Stimulated activated CD8-positive, alpha-beta memory T cell treated with anti-CD3 and anti-CD28 coated beads, Interleukin-4, amount 100 ng/mL, for 24 hours (primary cell): ENCODE data around the gene MINK1.
"Not testable (repeated sequence)": the region's sequence is repeated elsewhere in the genome, so short reads cannot be mapped to it uniquely, and the experiment has no call there.

Experiments
- DNase-seq: peaks from one replicate; pipeline ENCODE4 v3.0.0-alpha.2; 2020; ENCODE audit warnings: low read depth

Gene MINK1

DNA sequence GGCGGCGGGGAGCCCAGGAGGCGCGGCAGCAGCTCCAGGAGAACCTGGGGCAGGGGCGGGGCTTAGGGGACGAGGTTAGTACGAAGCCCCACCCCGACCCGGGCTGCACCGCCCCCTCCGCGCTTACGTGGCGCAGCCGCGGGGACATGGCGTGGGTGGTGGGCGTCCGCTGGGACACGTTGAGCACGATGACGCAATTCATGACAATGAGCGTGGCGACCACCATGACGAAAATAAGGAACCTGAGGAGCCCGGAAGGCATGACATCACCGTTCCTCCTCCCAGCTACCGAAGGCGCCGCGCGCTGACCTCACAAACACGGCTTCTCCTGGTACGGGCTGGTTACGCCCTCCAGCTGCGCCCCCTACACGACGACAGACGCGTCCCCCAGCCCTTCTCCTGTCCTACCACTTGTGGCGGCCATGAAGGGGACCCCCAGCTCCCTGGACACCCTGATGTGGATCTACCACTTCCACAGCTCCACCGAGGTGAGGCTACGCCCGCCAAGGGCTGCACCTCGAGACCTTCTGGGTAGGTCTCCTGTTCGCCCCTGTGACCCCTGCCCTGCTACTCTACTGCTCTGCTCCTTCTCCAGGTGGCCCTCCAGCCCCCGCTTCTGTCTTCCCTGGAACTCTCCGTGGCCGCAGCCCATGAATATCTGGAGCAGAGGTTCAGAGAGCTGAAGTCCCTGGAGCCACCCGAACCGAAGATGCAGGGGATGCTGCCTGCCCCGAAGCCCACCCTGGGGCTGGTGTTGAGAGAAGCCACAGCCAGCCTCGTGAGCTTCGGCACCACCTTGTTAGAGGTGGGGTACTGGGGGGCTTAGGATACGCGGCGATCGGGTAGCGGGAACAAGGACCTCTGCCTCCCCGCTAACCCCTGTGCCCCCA lies 66.4 kb downstream of the MINK1 start, which contains the start of gene C17orf107:
Gene C17orf107 (plus strand): TSS at position 196 of the 890 bp plus-strand sequence. CDS start 227 bp downstream, at position 423.
- DNase-seq = peak; percentile 93

- no peak for DNase-seq
Measured at GRCh38 chr17:4900231-4901107, 67.3 kb downstream of the MINK1 start.

DNA sequence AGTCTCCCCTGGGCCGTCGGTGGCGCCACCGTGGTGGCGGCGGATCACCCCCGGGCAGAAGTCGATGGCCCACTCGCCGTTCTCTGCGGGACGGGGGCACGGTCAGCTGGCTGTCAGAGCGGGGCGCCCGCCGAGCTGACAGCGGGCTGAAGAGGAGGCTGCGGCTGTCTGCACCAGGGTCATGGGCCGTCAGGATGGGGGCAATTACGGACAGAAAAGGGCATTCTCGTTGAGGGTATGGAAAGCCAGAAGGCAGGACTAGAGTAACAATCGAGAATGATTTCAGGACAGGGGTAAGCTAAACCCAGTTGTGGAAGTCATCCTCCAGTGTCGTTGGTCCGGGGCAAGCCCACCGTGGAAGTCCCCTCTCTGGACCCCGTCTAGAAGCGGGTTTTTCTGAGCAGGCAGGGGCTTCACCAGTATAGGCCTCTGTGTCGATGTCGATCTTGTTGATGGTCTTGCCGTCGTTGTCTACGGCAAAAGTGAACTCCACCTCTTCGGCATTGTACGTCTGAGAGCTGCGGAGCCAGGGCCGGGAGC lies 68.0 kb downstream of the MINK1 start:
- no peak for DNase-seq

DNA sequence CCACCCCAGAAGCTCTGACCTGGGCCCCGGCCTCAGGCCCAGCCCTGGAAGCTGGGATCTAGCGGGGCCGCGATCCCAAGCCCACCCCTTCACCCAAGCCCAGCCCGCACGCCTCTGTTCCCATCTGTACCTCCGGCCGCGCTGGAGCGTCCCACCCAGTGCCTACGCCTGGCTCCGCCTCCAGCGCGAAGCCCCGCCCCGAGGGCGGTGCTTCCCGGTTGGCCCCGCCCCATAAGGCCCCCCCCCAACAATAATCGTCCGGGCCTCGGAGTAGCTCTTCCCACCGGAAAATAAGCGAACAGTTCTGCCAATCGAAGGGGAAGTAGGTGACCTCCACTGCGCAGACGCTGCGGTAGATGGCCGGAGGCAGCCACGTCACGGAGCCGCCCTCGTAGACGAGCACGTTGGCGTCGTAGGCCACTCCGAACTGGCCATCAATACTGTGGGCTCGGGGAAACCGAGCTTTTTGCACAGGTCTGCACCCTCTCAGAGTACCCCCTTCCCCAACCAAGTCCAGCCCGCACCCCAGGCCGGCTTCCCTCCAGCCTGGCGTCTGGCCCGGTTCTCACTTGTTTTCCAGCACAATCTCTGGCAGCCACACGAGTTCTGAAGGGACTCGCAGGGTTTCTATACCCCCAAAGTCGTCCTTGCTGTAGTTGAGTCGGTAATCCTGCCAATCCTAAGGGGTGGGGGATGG lies 68.7 kb downstream of the MINK1 start:
- DNase-seq = no peak

GRCh38 chr17:4902540-4902939 lies 69.4 kb downstream of the MINK1 start:
- DNase-seq = no peak

DNA sequence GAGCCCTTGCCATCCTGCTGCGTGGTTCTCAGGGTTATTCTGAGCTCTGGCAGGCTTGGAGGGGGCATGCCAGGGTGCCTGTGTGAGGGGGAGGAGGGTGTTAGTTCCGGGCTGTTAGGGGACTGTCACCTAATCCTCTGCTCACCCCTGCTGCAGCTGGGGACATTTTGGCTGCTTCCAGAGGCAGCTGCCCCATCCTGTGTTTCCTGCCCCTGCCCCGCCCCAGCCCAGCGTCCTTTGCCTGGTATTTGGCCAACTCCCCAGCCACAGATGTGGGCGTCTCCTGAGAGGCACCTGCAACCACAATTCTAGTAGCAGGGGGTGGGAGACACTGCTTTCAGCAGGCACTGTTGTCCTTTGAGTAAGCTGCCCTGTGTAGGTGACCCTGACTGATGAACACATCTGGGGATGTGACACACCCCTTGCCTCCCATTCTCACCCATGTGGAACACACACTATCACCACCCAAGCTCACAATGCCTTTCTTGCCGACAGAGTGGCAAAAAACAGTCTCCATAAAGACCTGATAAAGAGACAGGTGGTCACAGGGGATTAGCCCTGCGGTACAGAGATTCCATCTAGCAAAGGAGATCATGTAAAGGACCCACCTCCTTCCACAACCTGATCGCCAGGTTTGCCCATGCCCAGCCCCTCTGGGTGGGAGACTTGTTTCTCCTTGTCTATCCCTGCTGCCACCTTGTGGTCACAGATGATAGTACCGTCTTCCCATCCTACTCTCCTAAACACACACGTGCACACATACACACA lies 70.1 kb downstream of the MINK1 start, which contains the start of gene CHRNE:
Gene CHRNE (minus strand): TSS at position 48 of the 768 bp plus-strand sequence. CDS start 35 bp downstream, at position 13.
- peak; percentile 52 for DNase-seq

GRCh38 chr17:4906642-4907041 lies 73.5 kb downstream of the MINK1 start:
- DNase-seq = not testable (repeated sequence)

DNA sequence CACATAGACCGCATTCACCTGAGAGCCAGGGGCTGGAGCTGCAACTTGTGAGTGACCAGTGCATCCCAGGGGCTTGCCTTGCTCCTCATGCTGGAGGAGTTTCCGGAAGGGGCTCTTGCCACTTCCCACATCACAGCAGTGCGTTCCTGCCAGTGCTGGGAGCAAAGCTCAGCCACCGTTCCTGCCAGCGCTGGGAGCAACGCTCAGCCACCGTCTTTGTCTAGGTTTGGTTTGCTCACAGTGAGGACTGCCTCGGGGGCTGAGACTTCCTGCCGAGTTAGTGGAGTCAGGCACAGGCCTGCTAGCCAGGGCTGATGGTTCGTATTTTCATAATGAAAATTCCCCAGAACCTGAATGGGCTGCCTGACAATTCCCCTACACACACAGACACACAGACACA lies 75.2 kb downstream of the MINK1 start:
- DNase-seq = no peak

GRCh38 chr17:4908711-4909496 lies 75.8 kb downstream of the MINK1 start:
- no peak for DNase-seq

DNA sequence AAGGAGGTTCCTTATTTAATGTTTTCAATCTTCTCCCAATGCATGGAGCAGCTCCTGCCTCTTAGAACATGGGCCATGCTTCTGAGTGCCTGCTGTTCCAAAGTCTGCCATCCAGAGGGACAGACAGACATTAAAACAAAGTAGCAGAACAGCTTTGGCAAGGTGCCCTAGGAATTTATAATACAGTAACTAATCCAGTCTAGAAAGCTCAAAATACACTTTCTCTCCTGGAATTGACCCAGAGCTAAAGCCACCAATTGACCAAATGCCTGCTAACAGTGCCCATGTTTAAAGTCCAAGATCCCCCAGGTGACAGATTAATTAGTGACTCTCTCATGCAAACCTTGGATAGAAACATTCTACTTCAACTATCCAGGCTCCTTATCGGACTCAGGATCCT lies 80.9 kb downstream of the MINK1 start:
- DNase-seq = no peak

DNA sequence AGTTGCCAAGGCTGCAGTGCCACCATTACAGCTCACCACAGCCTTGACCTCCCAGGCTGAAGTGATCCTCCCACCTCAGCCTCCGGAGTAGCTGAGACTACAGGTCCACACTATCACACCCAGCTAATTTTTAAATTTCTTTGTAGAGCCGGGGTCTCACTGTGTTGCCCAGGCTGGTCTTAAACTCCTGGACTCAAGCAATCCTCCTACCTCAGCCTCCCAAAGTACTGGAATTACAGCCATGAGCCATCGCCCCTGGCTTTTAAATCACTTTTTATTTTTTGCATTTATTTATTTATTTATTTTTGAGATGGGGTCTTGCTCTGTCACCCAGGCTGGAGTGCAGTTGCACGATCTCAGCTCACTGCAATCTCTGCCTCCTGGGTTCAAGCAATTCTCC lies 81.4 kb downstream of the MINK1 start:
- not testable (repeated sequence) for DNase-seq

DNA sequence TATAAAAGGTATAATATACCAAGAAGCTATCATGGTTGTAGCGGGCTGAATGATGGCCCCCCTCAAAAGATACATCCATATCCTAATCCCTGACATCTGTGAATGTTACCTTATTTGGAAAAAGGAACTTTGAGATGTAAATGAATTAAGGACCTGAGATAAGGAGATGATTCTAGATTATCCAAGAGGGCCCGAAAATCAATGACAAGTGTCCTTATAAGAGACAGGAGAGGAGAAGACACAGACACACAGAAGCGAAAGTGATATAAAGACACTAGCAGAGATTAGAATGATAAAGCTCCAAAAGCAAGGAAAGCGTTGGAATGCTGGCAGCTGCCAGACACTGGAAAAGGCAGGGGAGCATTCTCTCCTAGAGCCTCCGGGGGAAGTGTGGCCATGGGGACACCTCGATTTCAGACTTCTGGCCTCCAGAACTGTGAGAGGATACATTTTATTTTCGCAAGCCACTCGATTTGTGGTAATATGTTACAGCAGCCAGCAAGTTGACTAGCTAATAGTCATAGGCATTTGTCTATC lies 86.4 kb downstream of the MINK1 start:
- DNase-seq = no peak

GRCh38 chr17:4920351-4921048 lies 87.4 kb downstream of the MINK1 start:
- no peak for DNase-seq

GRCh38 chr17:4921320-4921719 lies 88.2 kb downstream of the MINK1 start:
- DNase-seq = no peak

DNA sequence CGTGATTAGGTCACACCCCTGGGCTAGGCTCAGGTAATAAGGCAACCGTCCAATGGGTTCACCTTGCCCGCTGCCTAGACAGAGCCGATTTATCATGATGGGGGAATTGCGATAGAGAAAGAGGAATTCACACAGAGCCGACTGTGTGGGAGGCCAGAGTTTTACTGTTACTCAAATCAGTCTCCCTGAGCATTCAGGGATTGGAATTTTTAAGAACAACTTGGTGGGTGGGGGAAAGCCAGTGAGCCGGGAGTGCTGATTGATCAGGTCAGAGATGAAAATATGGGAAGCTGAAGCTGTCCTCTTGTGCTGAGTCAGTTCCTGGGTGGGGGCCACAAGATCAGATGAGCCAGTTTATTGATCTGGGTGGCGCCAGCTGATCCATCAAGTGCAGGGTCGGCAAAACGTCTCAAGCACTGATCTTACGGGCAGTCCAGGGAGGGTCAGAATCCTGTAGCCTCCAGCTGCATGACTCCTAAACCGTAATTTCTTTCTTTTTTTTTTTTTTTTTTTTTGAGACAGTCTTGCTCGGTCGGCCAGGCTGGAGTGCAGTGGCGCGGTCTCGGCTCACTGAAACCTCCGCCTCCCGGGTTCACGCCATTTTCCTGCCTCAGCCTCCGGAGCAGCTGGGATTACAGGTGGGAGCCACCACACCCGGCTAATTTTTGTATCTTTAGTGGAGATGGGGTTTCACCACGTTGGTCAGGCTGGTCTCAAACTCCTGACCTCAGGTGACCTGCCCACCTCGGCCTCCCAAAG lies 93.6 kb downstream of the MINK1 start:
- DNase-seq = not testable (repeated sequence)

GRCh38 chr17:4928881-4929280 lies 95.7 kb downstream of the MINK1 start:
- DNase-seq = no peak

GRCh38 chr17:4931963-4932362 lies 98.8 kb downstream of the MINK1 start, which contains the start of gene GP1BA:
Gene GP1BA, plus strand, starts transcription at chr17:4932277. Its CDS starts 328 bp downstream, at chr17:4932605.
- DNase-seq = no peak

- DNase-seq = no peak
Measured at GRCh38 chr17:4932756-4933155, 99.6 kb downstream of the MINK1 start.
